Colonic mucosa (tissue), 4 donors: Measurements from ENCODE around the gene UBE2G2. TPM values are rescaled to one million over a fixed set of nuclear protein-coding genes. Genes with fewer than 3 reads are reported as not detected.

Experiments
- DNase-seq: peaks from one replicate; pipeline ENCODE4 v3.0.0-alpha.2; 2020
- H3K27ac ChIP-seq: fragments of 200-600 bp; one replicate; pipeline ENCODE4 v1.8.0; 2021
- H3K27me3 ChIP-seq: fragments of 200-600 bp; one replicate; pipeline ENCODE4 v1.8.0; 2021
- H3K36me3 ChIP-seq: fragments of 200-600 bp; one replicate; pipeline ENCODE4 v1.8.0; 2021
- H3K4me1 ChIP-seq: fragments of 200-600 bp; one replicate; pipeline ENCODE4 v1.8.0; 2021; ENCODE audit warnings: mild to moderate bottlenecking
- H3K4me3 ChIP-seq: fragments of 200-600 bp; one replicate; pipeline ENCODE4 v1.8.0; 2021
- H3K9ac ChIP-seq, 2 donors: one replicate each; pipeline ENCODE4 v1.7.0; 2013; ENCODE audit warnings: control low read depth in 2 of 2, low read depth in 2 of 2, low read length in 2 of 2
- H3K9me3 ChIP-seq: fragments of 200-600 bp; one replicate; pipeline ENCODE4 v1.8.0; 2021
- intact Hi-C: fragments of 100-400 bp; cut with DNase I; formaldehyde crosslinking; loops from one replicate; pipeline ENCODE4 v1.14.1; 2022
- total RNA-seq, 2 donors: library from RNA; stranded (reverse); fragmentation: NEBNext Ultra II Directional in 1 of 2; extraction: Animal tissue kit (Norgen Biotek cat#: 25700) in 1 of 2; gene quantifications; one replicate each; pipeline ENCODE4 v1.2.1, GENCODE V29; 2021
- TF ChIP-seq, protein P1 (sequence below): fragments of 200-600 bp; IDR thresholded peaks from one replicate; pipeline ENCODE4 v1.8.0; 2022; ENCODE audit warnings: antibody characterized with exemption, mild to moderate bottlenecking
- donor health status: healthy.
- donor health status: DM: no; HTN: no; CAD: no.
- donor health status: DM: no; HTN: no; CAD: no.

Gene UBE2G2
- total RNA-seq, 2 donors from 2014 or later = 50.3 to 76.1 TPM

DNA sequence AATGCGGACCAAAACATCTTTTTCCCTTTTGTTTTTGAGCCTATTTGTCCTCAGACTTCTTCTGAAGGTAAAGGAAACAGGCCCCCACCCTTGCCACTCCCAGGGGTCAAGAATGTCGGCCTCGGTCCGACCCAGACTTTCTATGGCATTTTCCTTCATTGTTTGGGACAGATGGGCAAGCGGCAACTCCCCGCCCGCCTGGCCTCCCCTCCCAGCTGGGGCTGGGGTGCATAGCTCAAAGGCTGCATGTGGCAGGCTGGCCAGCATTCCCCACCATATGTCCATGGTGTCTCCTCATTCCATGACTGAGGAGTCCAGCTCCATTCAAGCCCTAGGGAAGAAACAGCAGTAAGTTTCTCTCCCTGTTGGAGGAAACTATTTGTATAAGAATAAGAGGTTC lies 60.9 kb downstream of the UBE2G2 start:
- H3K4me3 ChIP-seq = no peak overlapping the region
- no peak overlapping the region for H3K27ac ChIP-seq
- intact Hi-C loops = no loop called here
- no peaks in the 10 kb centered on the region for H3K27me3 ChIP-seq
- no peaks in the 10 kb centered on the region for H3K36me3 ChIP-seq
- H3K4me1 ChIP-seq = no peaks in the 10 kb centered on the region
- no peaks in the 10 kb centered on the region for H3K9me3 ChIP-seq
- TF ChIP-seq, protein P1, sequence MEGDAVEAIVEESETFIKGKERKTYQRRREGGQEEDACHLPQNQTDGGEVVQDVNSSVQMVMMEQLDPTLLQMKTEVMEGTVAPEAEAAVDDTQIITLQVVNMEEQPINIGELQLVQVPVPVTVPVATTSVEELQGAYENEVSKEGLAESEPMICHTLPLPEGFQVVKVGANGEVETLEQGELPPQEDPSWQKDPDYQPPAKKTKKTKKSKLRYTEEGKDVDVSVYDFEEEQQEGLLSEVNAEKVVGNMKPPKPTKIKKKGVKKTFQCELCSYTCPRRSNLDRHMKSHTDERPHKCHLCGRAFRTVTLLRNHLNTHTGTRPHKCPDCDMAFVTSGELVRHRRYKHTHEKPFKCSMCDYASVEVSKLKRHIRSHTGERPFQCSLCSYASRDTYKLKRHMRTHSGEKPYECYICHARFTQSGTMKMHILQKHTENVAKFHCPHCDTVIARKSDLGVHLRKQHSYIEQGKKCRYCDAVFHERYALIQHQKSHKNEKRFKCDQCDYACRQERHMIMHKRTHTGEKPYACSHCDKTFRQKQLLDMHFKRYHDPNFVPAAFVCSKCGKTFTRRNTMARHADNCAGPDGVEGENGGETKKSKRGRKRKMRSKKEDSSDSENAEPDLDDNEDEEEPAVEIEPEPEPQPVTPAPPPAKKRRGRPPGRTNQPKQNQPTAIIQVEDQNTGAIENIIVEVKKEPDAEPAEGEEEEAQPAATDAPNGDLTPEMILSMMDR = no peak
- no peak overlapping the region for H3K9ac ChIP-seq
- no peak for DNase-seq

DNA sequence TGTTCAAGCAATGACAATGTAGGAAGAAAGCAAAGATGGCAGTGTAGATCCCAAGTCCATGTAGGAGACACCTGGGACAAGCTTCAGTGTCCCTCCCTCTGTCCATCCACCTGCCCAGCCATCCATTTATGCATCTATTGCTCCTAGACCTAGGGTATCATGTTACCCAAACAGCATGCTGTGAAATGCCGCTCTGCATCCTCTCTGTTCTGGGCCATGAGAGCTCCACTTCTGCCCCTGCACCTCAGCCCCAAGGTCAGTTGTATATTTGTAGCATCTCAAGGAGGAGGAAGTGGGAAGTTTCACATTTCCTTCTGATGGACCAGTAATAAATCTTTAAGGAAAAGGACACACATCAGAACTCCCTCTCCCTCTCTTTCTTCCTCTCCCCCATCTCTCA lies 62.3 kb downstream of the UBE2G2 start:
- Histone ChIP-seq H3K9ac (no peak overlapping the region), H3K9me3 (no peaks in the 10 kb centered on the region), H3K36me3 (no peaks in the 10 kb centered on the region), H3K27me3 (no peaks in the 10 kb centered on the region), H3K4me1 (no peaks in the 10 kb centered on the region), H3K4me3 (no peak overlapping the region), H3K27ac (no peak overlapping the region)
- intact Hi-C loops = no loop called here
- TF ChIP-seq, protein P1 = no peak
- DNase-seq = no peak

- intact Hi-C loops = no loop called here
- no peaks in the 10 kb centered on the region for H3K9me3 ChIP-seq
- H3K27me3 ChIP-seq = no peaks in the 10 kb centered on the region
- H3K4me1 ChIP-seq = no peaks in the 10 kb centered on the region
- TF ChIP-seq, protein P1 = no peak
- DNase-seq = no peak
- H3K4me3 ChIP-seq = no peak overlapping the region
- no peaks in the 10 kb centered on the region for H3K36me3 ChIP-seq
- no peak overlapping the region for H3K27ac ChIP-seq
- no peak overlapping the region for H3K9ac ChIP-seq
Observed at GRCh38 chr21:44738621-44739020, 63.0 kb downstream of the UBE2G2 start.

- Histone ChIP-seq H3K4me1 (no peaks in the 10 kb centered on the region), H3K36me3 (no peaks in the 10 kb centered on the region), H3K27me3 (no peaks in the 10 kb centered on the region), H3K4me3 (no peak overlapping the region), H3K9ac (no peak overlapping the region), H3K9me3 (no peaks in the 10 kb centered on the region), H3K27ac (no peak overlapping the region)
- DNase-seq = no peak
- intact Hi-C loops = no loop called here
- TF ChIP-seq, protein P1 = no peak
Observed at GRCh38 chr21:44737706-44738354, 63.8 kb downstream of the UBE2G2 start.

DNA sequence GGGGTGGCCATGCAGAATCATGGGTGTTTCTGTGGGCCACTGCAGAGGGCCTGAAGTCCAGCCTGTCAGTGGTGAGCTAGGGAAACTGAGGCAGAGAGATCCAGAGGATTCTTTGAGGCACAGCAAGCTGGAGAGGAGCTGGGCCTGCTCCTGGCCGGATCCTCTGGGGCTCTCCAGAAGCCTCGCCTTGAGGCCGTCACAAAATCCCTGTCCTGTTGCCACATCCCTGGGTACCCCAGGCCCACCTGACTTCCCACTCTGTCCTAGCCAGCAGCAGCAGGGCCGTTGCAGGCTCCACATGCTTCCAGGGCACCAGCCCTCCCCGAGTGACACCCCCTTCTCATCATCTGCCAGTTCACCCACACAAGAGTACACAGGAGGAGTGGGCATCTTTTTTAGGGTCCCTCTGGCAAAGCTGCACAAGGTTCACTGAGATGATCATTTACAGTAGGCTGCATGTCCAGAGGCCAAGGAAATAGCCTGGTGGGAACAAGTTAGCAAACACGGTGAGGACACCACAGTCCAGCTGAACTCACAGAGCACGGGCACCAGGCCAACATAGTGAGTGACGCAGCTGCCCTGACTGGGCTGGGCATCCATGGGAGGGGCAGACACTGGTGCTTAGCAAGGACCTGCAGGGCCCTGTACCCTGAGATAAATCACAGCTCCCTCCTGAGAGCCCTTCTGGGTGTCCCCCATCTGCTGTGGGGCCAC lies 65.2 kb downstream of the UBE2G2 start:
- Histone ChIP-seq H3K9me3 (no peaks in the 10 kb centered on the region), H3K27ac (no peak overlapping the region), H3K4me3 (no peak overlapping the region), H3K36me3 (no peaks in the 10 kb centered on the region), H3K9ac (no peak overlapping the region), H3K27me3 (no peaks in the 10 kb centered on the region), H3K4me1 (no peaks in the 10 kb centered on the region)
- intact Hi-C loops = no loop called here
- no peak for DNase-seq
- TF ChIP-seq, protein P1 = no peak
